H1 (cell line): ENCODE results near the gene LYRM4. TPM values are rescaled to one million over a fixed set of nuclear protein-coding genes. Genes with fewer than 3 reads are reported as not detected.

ENCODE experiments used
- CHD1 ChIP-seq: IDR thresholded peaks from 2 replicates; pipeline ENCODE4 v1.6.1; 2012; ENCODE audit warnings: low read depth, low read length, improper control_type of control experiment
- CREB1 ChIP-seq: IDR thresholded peaks from 2 replicates; pipeline ENCODE4 v1.6.1; 2012; ENCODE audit warnings: inconsistent platforms
- CTBP2 ChIP-seq: IDR thresholded peaks from 2 replicates; pipeline ENCODE4 v1.7.0; 2011; ENCODE audit warnings: borderline replicate concordance, mild to moderate bottlenecking, moderate library complexity, mixed read lengths, low read length; ENCODE audit not compliant: insufficient read depth, insufficient read length
- GABPA ChIP-seq: IDR thresholded peaks from 2 replicates; pipeline ENCODE4 v1.6.1; 2011; ENCODE audit warnings: mild to moderate bottlenecking, low read length, moderate library complexity, borderline replicate concordance; ENCODE audit not compliant: insufficient read depth
- KDM1A ChIP-seq: fragments of 200-600, 300-600 bp; sonication (generic); IDR thresholded peaks from 2 replicates; pipeline ENCODE4 v1.7.1; 2016; ENCODE audit warnings: mild to moderate bottlenecking, low read length, borderline replicate concordance
- KDM4A ChIP-seq: IDR thresholded peaks from one replicate; pipeline ENCODE4 v1.7.1; 2012; ENCODE audit warnings: low read depth, mild to moderate bottlenecking, moderate library complexity, low read length, inconsistent platforms; ENCODE audit not compliant: severe bottlenecking
- NANOG ChIP-seq: IDR thresholded peaks from 2 replicates; pipeline ENCODE4 v1.6.1; 2011; ENCODE audit warnings: low read length, low read depth, mild to moderate bottlenecking, inconsistent platforms; ENCODE audit not compliant: insufficient read depth, poor library complexity, severe bottlenecking
- RBBP5 ChIP-seq: IDR thresholded peaks from 2 replicates; pipeline ENCODE4 v1.7.1; 2012; ENCODE audit warnings: low read depth, mild to moderate bottlenecking, inconsistent platforms, low read length, moderate library complexity, borderline replicate concordance
- SIRT6 ChIP-seq: IDR thresholded peaks from one replicate; pipeline ENCODE4 v1.7.1; 2012; ENCODE audit warnings: low read length, inconsistent platforms
- SP4 ChIP-seq: IDR thresholded peaks from 2 replicates; pipeline ENCODE4 v1.6.1; 2012; ENCODE audit warnings: low read length, inconsistent platforms
- TBP ChIP-seq: IDR thresholded peaks from 2 replicates; pipeline ENCODE4 v1.6.1; 2011; ENCODE audit warnings: low read depth, low read length, improper control_type of control experiment
- TCF12 ChIP-seq: IDR thresholded peaks from 2 replicates; pipeline ENCODE4 v1.6.1; 2011; ENCODE audit warnings: low read depth, mild to moderate bottlenecking, low read length
- polyA plus RNA-seq, 7 experiments: library from polyadenylated mRNA; depleted of rRNA in 3 of 7; stranded (reverse) in 5 of 7; unstranded in 2 of 7; fragments of >200 nt in 5 of 7; fragments of 200-250 nt in 2 of 7; gene quantifications; 1 replicate in 5 of 7; 2 replicates in 1 of 7; 4 replicates in 1 of 7; pipeline versions ENCODE4 v1.2.1 to v1.2.3, GENCODE V29; 2011 to 2013; ENCODE audit warnings: missing spikeins in 2 of 7, mixed read lengths in 2 of 7
- total RNA-seq: library from RNA; stranded (reverse); fragmentation: NEBNext Ultra II Directional; extraction: Animal tissue kit (Norgen Biotek cat#: 25700); gene quantifications from 2 replicates; pipeline ENCODE4 v1.2.1, GENCODE V29; 2021
- TF ChIP-seq, protein P1 (sequence below): fragments of 300-600 bp; sonication (generic); IDR thresholded peaks from 2 replicates; pipeline ENCODE4 v1.7.1; 2012; ENCODE audit warnings: low read length, moderate library complexity, mild to moderate bottlenecking, inconsistent platforms; ENCODE audit not compliant: insufficient replicate concordance

The LYRM4 gene
- total and polyA plus RNA-seq, 2 of the 8 experiments (the other 6 are each of a cell fraction or from before 2014, with no cell fraction given): 56.6 to 62.8 TPM

DNA sequence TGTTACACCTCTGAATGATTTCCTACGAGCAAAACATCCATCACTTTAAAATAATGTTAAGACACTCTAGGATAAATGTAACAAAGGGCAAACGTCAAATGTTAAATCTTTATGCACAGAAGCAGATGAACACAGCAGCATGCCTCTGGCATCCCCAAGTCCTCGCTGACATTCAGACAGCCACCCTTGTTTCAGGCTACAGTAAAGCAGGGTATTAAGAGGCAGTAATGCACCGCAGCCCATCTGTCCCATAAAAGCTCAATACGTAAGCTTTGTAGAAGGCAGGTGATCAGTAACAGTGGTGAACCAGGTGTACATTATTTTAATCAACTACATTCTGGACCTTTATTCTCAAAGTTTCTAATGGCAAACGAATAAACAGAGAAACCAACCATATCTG lies 110.9 kb downstream of the LYRM4 start (continued):
- TF ChIP-seq, protein P1, sequence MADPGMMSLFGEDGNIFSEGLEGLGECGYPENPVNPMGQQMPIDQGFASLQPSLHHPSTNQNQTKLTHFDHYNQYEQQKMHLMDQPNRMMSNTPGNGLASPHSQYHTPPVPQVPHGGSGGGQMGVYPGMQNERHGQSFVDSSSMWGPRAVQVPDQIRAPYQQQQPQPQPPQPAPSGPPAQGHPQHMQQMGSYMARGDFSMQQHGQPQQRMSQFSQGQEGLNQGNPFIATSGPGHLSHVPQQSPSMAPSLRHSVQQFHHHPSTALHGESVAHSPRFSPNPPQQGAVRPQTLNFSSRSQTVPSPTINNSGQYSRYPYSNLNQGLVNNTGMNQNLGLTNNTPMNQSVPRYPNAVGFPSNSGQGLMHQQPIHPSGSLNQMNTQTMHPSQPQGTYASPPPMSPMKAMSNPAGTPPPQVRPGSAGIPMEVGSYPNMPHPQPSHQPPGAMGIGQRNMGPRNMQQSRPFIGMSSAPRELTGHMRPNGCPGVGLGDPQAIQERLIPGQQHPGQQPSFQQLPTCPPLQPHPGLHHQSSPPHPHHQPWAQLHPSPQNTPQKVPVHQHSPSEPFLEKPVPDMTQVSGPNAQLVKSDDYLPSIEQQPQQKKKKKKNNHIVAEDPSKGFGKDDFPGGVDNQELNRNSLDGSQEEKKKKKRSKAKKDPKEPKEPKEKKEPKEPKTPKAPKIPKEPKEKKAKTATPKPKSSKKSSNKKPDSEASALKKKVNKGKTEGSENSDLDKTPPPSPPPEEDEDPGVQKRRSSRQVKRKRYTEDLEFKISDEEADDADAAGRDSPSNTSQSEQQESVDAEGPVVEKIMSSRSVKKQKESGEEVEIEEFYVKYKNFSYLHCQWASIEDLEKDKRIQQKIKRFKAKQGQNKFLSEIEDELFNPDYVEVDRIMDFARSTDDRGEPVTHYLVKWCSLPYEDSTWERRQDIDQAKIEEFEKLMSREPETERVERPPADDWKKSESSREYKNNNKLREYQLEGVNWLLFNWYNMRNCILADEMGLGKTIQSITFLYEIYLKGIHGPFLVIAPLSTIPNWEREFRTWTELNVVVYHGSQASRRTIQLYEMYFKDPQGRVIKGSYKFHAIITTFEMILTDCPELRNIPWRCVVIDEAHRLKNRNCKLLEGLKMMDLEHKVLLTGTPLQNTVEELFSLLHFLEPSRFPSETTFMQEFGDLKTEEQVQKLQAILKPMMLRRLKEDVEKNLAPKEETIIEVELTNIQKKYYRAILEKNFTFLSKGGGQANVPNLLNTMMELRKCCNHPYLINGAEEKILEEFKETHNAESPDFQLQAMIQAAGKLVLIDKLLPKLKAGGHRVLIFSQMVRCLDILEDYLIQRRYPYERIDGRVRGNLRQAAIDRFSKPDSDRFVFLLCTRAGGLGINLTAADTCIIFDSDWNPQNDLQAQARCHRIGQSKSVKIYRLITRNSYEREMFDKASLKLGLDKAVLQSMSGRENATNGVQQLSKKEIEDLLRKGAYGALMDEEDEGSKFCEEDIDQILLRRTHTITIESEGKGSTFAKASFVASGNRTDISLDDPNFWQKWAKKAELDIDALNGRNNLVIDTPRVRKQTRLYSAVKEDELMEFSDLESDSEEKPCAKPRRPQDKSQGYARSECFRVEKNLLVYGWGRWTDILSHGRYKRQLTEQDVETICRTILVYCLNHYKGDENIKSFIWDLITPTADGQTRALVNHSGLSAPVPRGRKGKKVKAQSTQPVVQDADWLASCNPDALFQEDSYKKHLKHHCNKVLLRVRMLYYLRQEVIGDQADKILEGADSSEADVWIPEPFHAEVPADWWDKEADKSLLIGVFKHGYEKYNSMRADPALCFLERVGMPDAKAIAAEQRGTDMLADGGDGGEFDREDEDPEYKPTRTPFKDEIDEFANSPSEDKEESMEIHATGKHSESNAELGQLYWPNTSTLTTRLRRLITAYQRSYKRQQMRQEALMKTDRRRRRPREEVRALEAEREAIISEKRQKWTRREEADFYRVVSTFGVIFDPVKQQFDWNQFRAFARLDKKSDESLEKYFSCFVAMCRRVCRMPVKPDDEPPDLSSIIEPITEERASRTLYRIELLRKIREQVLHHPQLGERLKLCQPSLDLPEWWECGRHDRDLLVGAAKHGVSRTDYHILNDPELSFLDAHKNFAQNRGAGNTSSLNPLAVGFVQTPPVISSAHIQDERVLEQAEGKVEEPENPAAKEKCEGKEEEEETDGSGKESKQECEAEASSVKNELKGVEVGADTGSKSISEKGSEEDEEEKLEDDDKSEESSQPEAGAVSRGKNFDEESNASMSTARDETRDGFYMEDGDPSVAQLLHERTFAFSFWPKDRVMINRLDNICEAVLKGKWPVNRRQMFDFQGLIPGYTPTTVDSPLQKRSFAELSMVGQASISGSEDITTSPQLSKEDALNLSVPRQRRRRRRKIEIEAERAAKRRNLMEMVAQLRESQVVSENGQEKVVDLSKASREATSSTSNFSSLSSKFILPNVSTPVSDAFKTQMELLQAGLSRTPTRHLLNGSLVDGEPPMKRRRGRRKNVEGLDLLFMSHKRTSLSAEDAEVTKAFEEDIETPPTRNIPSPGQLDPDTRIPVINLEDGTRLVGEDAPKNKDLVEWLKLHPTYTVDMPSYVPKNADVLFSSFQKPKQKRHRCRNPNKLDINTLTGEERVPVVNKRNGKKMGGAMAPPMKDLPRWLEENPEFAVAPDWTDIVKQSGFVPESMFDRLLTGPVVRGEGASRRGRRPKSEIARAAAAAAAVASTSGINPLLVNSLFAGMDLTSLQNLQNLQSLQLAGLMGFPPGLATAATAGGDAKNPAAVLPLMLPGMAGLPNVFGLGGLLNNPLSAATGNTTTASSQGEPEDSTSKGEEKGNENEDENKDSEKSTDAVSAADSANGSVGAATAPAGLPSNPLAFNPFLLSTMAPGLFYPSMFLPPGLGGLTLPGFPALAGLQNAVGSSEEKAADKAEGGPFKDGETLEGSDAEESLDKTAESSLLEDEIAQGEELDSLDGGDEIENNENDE: no peak
- TF ChIP-seq CHD1: no peak
- no peak for TF ChIP-seq CREB1
- no peak for TF ChIP-seq TBP
- no peak for TF ChIP-seq NANOG
- TF ChIP-seq KDM4A: no peak
- no peak for TF ChIP-seq SIRT6
- no peak for TF ChIP-seq CTBP2
- no peak for TF ChIP-seq TCF12
- TF ChIP-seq KDM1A: no peak
- TF ChIP-seq GABPA: no peak
- no peak for TF ChIP-seq SP4
- no peak for TF ChIP-seq RBBP5
